Stimulated activated CD8-positive, alpha-beta memory T cell treated with anti-CD3 and anti-CD28 coated beads, Interleukin-4, amount 100 ng/mL, for 1 hour (primary cell): Measurements from ENCODE around the gene LIN7C.
"Not testable (repeated sequence)": the region's sequence is repeated elsewhere in the genome, so short reads cannot be mapped to it uniquely, and the experiment has no call there.

Source experiments
- DNase-seq, 2 donors: peaks; one replicate each; pipeline ENCODE4 v3.0.0-alpha.2; 2020; ENCODE audit warnings: low read depth in 2 of 2, low spot score in 1 of 2

LIN7C gene

GRCh38 chr11:27506200-27507182, at the start of gene LIN7C:
Gene LIN7C (minus strand): TSS chr11:27506769. CDS start chr11:27506752, 17 bp downstream.
- peak; percentile 89 to 91 for DNase-seq

- DNase-seq: no peak
Measured at GRCh38 chr11:27555264-27555663, 48.7 kb upstream of the LIN7C start.

GRCh38 chr11:27553186-27553585, 46.6 kb upstream of the LIN7C start:
- DNase-seq: no peak

GRCh38 chr11:27552341-27552740, 45.8 kb upstream of the LIN7C start:
- DNase-seq: no peak

- no peak for DNase-seq
Measured at GRCh38 chr11:27551127-27551526, 44.6 kb upstream of the LIN7C start.

GRCh38 chr11:27545946-27546345, 39.4 kb upstream of the LIN7C start:
- no peak for DNase-seq

GRCh38 chr11:27545035-27545434, 38.5 kb upstream of the LIN7C start:
- DNase-seq: no peak

GRCh38 chr11:27541790-27542189, 35.2 kb upstream of the LIN7C start:
- DNase-seq: no peak

- no peak for DNase-seq
Measured at GRCh38 chr11:27540051-27540450, 33.5 kb upstream of the LIN7C start.

- DNase-seq: no peak
Measured at GRCh38 chr11:27535103-27535502, 28.5 kb upstream of the LIN7C start.

GRCh38 chr11:27532652-27533325, 26.2 kb upstream of the LIN7C start:
- DNase-seq: no peak

- DNase-seq: no peak
Measured at GRCh38 chr11:27528712-27529111, 22.1 kb upstream of the LIN7C start.

GRCh38 chr11:27526535-27526934, 20.0 kb upstream of the LIN7C start:
- no peak for DNase-seq

- no peak for DNase-seq
Measured at GRCh38 chr11:27525824-27526516, 19.4 kb upstream of the LIN7C start.

GRCh38 chr11:27524155-27524554, 17.6 kb upstream of the LIN7C start:
- no peak for DNase-seq

GRCh38 chr11:27520226-27520625, 13.7 kb upstream of the LIN7C start:
- DNase-seq: no peak

GRCh38 chr11:27518518-27518917, 11.9 kb upstream of the LIN7C start:
- DNase-seq: no peak

- DNase-seq: not testable (repeated sequence)
Measured at GRCh38 chr11:27517490-27517889, 10.9 kb upstream of the LIN7C start.

- no peak for DNase-seq
Measured at GRCh38 chr11:27514558-27514957, 8.0 kb upstream of the LIN7C start.

GRCh38 chr11:27514076-27514475, 7.5 kb upstream of the LIN7C start:
- DNase-seq: no peak

- no peak for DNase-seq
Measured at GRCh38 chr11:27513389-27513788, 6.8 kb upstream of the LIN7C start.

- DNase-seq: no peak
Measured at GRCh38 chr11:27512238-27512637, 5.7 kb upstream of the LIN7C start.
